ENCODE measurements around the gene ZFYVE19. TPM values are rescaled to one million over a fixed set of nuclear protein-coding genes. Genes with fewer than 3 reads are reported as not detected.

ZFYVE19 gene
- total and polyA plus RNA-seq, 12 donors: 11.9 to 29.2 (median 17.9) TPM

DNA sequence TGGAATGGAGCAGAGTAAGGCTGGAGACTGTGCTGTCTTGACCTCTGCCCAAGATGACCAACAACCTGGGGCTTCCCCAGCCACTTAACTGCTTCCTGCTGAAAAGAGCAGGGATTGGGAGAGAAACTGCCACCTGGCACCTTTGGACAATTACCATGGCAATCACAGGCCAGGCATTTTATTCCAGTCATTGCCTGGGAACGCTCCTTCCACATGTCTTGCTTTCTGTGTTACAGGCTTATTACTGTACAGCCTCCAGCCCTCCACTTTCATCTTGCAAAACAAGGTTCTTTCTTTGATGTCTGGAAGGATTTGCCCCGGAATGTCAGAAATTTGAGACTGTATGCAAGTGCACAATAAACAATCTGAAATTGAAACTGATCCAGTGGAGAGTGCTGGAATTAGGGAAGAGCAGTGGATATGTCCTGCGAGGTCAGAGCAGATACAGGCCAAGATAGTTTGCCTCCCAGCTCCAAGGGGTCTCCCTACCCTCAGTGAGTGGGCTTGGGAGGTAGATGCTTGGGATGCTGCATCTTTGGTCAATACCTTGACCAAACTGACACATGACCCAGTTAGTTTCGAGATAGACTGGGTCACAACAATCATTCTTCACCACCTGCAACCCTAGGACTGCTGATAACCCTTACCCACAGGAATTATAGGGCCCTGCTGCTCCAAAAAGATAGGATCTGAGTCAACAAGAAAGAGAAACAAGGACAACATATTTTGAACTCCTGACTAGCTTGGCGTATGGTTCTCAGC is 19.0 kb downstream of the ZFYVE19 start:
- WGBS, 2 donors: 74 to 75% methylated on average over 5 of the region's 5 CpGs
- ATAC-seq: no peak
- intact Hi-C loops (cut with DNase I): no loop called here

DNA sequence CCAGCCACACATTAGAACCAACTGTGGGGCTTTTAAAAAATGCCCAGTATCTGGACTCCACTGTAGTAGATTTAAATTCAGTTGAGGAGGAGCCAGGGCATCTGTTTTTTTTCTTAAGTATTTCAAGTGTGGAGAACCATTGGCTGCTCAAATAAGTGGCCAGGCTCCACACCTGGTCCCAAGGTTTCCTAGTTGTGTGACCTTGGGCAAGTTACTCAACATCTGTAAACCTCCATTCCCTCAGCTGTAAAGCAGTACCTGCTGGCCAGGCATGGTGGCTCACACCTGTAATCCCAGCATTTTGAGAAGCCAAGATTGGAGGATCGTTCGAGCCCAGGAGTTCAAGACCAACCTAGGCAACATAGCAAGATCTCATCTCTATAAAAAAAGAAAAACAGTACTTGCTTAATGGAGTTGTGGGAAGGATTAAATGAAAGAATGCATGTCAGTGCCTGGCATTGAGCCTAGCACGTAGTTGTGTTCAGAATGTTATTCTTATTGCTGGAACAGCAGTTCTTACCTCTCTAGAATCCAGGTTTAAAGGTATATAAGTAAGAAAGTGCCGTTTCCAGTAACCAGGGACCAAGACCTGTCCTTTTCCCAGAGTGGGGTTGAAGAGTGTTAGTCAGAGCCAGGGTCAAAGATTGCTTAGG is 19.7 kb downstream of the ZFYVE19 start:
- TF ChIP-seq, protein P1, sequence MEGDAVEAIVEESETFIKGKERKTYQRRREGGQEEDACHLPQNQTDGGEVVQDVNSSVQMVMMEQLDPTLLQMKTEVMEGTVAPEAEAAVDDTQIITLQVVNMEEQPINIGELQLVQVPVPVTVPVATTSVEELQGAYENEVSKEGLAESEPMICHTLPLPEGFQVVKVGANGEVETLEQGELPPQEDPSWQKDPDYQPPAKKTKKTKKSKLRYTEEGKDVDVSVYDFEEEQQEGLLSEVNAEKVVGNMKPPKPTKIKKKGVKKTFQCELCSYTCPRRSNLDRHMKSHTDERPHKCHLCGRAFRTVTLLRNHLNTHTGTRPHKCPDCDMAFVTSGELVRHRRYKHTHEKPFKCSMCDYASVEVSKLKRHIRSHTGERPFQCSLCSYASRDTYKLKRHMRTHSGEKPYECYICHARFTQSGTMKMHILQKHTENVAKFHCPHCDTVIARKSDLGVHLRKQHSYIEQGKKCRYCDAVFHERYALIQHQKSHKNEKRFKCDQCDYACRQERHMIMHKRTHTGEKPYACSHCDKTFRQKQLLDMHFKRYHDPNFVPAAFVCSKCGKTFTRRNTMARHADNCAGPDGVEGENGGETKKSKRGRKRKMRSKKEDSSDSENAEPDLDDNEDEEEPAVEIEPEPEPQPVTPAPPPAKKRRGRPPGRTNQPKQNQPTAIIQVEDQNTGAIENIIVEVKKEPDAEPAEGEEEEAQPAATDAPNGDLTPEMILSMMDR (IDR thresholded peaks at IDR 0.05): no peak
- DNase-seq (no peak), ATAC-seq (no peak)
- Histone ChIP-seq H3K36me3 (no peaks in the 10 kb centered on the region), H3K9me3 (no peaks in the 10 kb centered on the region), H3K4me1 (no peaks in the 10 kb centered on the region), H3K27ac (no peak overlapping the region), H3K4me3 (no peak overlapping the region), H3K27me3 (peaks cover 0 to 15% (median 0%) of the 10 kb centered on the region in 7 donors)
- WGBS, 2 donors: 81 to 89% methylated on average over 4 of the region's 4 CpGs
- intact Hi-C loops (cut with DNase I): no loop called here

More for the DNA sequence above, 19.0 kb downstream of the ZFYVE19 start:
- peaks cover 0 to 15% (median 0%) of the 10 kb centered on the region in 7 donors for H3K27me3 ChIP-seq
- H3K36me3 ChIP-seq: no peaks in the 10 kb centered on the region
- TF ChIP-seq, protein P1 (IDR thresholded peaks at IDR 0.05): no peak
- no peak for DNase-seq
- H3K4me3 ChIP-seq: no peak overlapping the region
- no peaks in the 10 kb centered on the region for H3K9me3 ChIP-seq
- H3K4me1 ChIP-seq: no peaks in the 10 kb centered on the region
- H3K27ac ChIP-seq: no peak overlapping the region

DNA sequence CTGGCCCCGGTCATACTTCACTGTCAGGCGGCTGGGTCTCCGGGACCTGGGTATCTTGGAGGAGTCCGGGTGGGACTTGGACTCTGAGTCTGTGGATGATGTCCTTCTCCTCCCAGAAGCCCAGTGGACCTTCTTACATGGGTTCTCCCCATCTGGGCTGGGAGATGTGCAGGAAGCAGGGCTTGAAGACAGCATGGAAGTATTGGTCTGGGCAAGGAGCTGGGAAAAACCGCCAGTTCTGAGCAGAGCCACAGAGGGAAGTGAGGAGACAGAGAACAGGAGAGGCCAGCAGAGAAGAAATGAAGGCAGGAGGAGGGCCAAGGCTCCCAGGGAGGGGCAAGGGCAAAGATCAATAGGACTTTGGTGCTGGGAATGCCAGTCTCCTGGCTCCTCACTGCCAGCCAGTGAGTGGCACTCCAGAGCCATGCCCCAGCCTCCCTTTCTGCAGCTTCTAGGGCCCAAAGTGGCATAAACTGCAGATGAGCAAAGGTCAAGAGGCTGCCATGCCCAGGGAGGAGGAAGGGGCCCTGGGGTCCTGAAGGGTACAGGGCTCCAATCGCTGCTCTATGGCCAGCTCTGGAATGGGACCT is 21.7 kb downstream of the ZFYVE19 start, which contains the start of gene PPP1R14D:
TSS of gene PPP1R14D (minus strand) at position 262 of the 590 bp plus-strand sequence. CDS start at position 195, 67 bp downstream.
- Histone ChIP-seq H3K27me3 (peaks cover 0 to 14% (median 0%) of the 10 kb centered on the region in 7 donors), H3K27ac (no peak within 1 kb of the TSS), H3K4me3 (no peak within 1 kb of the TSS), H3K9me3 (no peaks in the 10 kb centered on the region), H3K4me1 (no peaks in the 10 kb centered on the region), H3K36me3 (no peaks in the 10 kb centered on the region)
- DNase-seq (no peak), ATAC-seq (peak in 1 of 8 donors; percentile 29)
- TF ChIP-seq, protein P1 (IDR thresholded peaks at IDR 0.05): no peak
- 88 to 89% methylated on average over 6 of the region's 6 CpGs for WGBS, 2 donors
- intact Hi-C loops (cut with DNase I): no loop called here

DNA sequence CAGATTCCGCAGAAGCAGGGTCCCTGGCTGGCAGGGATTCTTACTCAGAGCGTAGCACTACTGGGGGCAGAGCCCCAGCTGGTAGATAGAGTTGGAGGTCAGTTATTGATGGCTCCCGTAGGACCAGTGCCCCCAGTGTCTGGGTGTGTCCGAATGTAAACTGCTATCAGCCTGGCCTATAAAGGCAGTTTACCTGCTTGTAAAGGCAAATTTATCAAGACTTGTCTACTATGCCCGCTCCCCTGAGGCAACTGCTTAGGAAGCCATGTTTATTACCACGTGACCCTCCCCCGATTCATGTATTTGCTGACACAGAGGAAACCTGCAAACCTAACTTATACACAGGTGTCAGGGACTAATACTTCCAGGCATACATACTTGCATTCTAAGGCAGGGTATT is 22.2 kb downstream of the ZFYVE19 start:
- H3K9me3 ChIP-seq: no peaks in the 10 kb centered on the region
- WGBS, 2 donors: 81 to 84% methylated on average over 7 of the region's 7 CpGs
- intact Hi-C loops (cut with DNase I): no loop called here
- TF ChIP-seq, protein P1 (IDR thresholded peaks at IDR 0.05): no peak
- no peaks in the 10 kb centered on the region for H3K4me1 ChIP-seq
- no peak overlapping the region for H3K4me3 ChIP-seq
- H3K27me3 ChIP-seq: peaks cover 0 to 10% (median 0%) of the 10 kb centered on the region in 7 donors
- DNase-seq (no peak), ATAC-seq (no peak)
- H3K27ac ChIP-seq: no peak overlapping the region
- H3K36me3 ChIP-seq: no peaks in the 10 kb centered on the region

All from heart right ventricle (tissue), 16 donors.